GM19324 (cell line): Measurements from ENCODE around the gene GAPDH.
"Not testable (repeated sequence)": the region's sequence is repeated elsewhere in the genome, so short reads cannot be mapped to it uniquely, and the experiment has no call there.

Experiments used
- ATAC-seq: cut with Tn5 transposase; IDR thresholded peaks from one replicate; pipeline ENCODE4 v1.9.1; 2021; ENCODE audit warnings: mild to moderate bottlenecking, moderate library complexity; ENCODE audit not compliant: unreplicated experiment, low FRiP score

The GAPDH gene

DNA sequence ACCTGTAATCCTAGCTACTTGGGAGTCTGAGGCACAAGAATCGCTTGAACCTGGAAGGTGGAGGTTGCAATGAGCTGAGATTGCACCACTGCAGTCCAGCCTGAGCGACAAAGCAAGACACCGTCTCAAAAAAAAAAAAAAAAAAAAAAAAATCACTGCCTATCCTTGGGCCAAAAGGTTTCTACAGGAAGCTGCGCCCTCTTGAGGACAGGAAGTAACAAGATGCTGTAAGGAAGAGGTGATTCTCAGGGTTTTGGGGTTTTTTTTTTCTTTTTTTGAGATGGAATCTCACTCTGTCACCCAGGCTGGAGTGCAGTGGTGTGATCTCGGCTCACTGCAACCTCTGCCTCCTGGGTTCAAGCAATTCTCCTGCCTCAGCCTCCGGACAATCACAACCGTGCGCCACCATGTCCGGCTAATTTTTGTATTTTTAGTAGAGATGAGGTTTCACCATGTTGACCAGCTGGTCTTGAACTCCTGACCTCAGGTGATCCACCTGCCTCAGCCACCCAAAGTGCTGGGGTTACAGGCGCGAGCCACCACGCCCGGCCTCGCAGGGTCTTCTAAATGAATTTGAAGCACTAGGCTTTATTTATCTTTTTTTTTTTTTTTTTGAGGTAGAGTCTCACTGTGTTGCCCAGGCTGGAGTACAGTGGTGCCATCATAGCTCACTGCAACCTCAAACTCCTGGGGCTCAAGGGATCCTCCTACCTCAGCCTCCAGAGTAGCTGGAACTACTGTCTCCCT, 23.9 kb downstream of the GAPDH start:
- ATAC-seq, result not testable (repeated sequence)

DNA sequence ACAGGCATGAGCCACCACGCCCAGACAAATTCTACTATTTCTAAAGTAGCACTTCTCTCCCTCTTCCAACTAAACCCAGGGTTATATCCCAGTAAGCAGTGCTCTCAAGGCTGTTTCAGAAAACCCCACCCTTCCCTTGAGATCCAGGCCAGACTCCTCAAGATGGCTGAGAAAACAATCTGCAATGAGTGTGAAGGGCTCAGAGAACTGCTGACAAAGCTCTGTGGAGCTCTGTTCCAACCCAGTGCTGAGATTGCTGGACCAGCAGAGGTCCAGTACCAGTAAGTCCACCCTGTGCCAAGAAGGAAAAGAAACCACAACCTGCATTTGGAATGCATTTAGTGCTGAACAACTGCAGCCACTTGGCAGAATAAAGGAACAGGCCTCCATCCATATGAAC, 25.2 kb downstream of the GAPDH start:
- ATAC-seq, result no peak

DNA sequence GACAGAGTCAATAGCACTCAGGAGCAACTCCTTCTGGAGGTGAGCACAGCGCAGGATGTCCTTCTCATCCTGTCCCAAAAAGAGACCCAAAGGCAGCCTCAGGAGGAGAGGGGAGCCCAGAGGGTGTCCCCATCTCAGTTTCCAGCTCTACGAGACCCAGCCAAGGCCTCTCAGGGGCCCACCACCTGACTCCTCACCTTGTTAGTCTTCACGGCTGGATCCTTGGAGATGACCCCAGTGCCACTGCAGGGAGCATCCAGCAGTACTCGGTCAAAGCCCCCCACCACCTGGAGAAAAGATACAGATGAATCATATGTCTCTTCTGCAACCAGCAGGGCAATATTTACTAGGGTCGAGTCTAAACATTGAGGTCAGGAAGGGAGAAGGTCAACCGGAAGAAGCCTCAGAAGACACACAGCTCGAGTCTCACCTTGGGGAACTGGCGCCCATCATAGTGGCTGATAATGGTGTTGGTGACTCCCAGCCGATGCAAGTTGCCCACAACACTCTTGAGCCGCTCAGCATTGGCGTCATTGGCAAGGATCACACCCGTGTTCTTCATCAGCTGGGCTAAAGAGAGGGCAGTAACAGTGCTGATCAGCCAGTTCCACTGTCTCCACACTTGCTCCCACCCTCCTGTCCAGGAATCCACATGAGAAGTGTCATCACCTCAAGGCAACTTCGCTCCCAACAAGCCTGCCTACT, 26.3 kb downstream of the GAPDH start:
- ATAC-seq, result no peak

DNA sequence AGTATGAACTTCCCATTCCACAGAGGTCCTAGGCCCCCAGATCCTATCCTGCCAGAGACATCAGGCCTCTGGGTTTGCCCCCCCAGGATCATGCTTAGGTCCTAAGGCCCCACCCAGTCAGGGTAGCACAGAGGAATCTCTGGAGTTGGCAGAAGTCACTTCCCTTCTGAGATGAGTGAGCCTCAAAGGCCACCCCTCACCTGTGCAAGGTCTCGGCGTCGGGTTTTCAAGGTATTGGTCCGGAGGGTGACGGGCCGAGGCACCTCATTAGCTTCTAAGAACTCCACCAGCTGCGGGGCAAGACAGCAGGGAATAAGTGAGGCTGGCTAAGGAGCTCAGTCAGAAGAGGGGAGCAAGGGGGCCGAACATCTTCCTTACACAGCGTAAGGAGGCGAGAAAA, 28.6 kb downstream of the GAPDH start:
- no peak for ATAC-seq

DNA sequence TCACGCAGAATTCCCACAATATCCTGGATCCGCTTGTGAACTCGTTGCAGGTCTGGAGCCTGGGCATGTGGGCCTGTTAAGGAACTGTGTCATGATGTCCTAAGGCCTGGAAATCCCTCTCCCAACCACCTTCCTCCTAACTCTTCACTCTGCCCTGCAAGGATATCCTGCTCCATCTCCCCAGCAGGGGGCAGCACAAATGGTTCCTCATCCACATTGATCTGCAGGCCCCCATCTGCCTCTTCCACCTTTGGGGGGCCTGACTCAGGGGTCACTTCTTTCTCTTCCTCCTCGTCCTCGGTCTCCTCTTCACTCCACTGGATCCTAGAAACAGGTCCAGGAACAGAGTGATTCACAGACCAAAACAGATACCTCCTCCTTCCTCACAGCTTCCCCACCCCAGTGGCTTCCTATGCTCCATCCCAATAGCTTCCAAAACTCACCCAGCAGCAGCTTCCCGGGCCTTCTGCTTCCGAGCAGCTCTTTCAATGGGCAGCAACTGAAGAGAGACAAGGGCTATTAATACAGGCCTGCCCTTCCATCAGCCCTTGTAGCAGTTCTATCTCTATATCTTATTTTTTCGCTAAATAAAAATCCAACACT, 29.2 kb downstream of the GAPDH start:
- ATAC-seq, result no peak

DNA sequence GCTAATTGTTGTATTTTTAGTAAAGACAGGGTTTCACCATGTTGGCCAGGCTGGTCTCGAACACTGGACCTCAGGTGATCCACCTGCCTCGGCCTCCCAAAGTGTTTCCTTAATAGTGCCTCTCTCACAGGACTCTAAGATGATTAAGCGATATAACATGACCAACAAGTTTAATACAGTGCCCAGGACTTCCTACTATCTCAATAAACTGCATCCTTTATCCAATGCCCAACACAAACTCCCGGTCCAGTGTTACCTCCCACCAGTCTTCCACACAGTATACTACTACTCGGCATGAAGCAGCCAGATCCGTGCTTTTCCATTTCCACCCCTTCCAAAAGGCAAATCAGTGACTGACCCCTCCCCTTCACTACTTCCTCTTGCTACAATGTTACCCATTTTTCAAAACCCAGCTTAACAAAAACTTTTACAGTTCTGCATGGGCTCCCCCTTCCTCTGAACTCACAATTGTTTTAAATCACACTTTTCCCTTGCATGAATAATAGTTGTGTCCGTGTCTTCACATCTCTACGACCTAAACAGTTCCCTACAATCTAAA, 32.9 kb downstream of the GAPDH start:
- ATAC-seq, result no peak

DNA sequence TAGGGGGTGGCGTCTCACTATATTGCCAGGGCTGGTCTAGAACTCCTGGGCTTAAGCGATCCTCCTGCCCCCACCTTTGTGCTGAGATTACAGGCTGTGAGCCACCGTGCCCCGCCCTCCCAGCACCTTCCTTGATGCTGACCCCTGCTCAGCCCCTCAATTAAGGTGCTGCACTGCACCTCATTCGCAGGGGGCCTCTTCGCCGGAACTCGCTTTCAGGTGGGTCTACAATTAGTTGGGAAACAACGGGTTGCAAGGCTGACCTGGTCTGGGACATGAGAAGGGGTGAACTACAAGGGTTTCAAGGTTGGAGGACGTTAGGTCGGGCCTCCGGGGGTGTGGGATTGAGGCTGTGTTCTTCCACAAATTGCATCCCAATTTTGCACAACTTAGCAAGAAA, 35.0 kb downstream of the GAPDH start:
- ATAC-seq, result no peak

DNA sequence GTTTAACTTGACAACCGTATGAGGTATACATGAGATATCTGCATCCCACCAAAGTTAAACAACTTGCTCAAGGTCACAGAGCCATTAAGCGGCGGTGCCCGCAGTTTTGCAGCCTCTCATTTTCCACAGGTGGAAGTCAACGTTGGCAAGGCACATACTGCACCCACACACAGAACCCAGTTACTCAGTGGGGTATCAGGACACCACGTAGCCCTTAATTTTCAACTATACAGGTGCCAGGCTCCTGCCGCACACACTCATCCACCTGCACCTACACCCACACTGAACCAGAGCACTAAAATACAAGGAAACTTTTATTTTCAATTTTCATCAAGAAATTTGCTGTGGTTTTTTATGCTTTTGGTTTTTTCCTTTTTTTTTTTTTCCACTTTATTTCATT, 35.5 kb downstream of the GAPDH start:
- ATAC-seq, result no peak

DNA sequence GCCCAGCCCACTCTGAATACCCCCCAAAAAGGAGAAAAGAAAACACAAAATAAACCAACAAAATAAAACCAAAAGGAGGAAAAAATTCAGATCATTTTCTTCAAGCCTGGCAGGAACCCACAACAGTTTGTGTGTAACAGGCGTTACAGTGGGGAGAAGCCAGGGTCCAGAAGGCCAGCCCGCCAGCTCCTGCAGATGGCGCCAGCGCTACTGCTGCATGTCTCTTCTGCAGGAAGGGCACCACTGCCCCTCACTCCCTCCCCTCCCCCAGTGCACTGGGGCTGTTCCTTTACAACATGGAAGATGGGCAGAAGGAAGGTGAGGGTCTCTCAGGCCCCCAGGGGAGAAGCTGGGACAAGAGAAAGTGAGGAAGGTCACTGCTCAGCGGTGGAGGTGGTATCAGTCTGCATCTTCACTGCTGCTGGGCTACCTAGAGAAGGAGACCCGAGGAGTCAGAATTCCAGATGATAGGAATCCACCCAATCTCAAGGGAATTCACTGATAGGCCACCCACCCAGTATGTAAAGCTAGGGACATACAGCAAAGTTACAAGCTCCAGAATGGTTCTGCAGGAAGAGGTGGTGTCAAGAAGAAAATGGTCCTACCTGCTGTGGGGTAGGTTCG, 36.1 kb downstream of the GAPDH start:
- no peak for ATAC-seq

DNA sequence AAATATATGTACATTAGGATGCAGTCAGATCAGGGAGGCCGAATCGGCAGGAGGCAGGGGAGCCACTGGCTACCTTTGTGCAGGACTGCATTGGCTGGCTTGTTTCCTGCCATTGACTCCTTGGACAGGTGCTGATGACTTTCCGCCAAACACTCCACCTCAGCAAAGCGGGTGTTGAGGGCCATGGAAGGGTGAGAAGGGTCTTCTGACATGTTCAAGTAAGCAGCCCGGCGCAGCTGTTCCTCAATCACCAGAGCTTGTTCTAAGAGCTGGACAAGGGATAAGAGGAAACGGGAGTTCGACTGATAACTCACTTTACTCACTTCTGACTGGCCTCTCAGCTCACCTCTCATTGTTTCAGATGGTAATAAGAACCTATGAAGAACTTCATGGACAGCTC, 38.7 kb downstream of the GAPDH start:
- no peak for ATAC-seq

DNA sequence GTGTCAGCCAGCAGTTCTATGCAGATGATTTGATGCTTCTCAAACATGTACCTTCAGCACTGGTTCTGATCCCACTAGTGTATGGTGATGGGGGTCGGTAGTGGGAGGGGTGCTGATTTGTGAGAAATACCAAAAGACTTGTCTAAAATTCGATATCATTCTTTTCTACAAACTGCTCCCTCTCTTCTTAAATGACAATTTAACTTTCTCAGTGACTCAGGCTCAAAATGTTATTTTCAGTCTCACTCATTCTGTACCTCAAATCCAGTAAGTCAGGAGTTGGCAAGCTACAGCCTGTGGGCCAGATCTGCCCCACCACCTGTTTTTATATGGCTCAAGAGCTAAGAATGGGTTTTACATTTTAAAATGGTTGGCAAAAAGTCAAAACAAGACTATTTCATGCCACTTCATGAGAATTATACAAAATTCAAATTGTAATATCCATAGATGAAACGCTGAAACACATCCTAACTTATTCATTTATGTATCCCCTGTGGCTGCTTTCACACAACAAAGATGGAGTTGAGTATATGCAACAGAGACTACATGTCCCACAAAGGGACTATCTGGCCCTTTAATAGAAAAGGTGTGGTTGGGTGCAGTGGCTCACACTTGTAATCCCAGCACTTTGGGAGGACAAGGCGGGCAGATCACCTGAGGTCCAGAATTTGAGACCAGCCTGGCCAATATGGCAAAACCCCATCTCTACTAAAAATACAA, 40.4 kb downstream of the GAPDH start:
- no peak for ATAC-seq

DNA sequence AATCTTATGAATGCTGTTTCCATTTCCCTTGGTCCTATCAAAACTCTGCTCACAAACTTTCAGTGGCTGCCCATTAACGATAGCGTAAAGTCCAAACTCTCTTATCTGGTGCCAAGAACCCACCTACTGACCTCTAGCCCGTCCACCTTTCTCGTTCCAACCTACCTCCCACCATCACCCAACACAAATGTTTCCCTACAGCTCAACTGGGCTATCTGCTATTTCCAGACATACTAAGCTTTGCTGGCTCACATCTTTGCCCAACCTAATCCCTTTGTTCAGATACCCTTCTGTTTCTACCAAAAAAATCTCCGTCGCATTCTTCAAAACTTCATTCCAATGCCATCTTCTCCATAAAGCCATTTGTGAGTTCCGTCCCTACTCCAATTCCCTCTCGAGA, 41.3 kb downstream of the GAPDH start:
- no peak for ATAC-seq

DNA sequence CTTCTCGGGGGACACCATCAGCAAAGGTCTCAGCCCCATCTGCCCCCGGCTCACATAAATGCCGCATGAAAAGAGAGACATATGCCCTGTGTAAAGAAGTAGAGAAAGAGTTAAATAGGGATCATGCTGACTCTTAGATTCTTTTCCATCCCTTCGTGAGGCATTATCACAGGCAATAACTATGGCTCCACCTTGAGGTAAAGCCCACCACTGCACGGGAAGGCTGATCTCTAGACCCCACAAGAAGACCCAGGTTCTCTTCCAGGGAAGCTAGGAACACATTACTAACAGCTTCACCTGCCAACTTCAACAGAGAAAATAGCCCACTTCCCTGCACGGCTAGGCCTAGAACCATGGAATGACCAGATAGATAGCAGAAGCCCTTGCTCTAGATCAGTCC, 47.9 kb downstream of the GAPDH start:
- ATAC-seq, result no peak

DNA sequence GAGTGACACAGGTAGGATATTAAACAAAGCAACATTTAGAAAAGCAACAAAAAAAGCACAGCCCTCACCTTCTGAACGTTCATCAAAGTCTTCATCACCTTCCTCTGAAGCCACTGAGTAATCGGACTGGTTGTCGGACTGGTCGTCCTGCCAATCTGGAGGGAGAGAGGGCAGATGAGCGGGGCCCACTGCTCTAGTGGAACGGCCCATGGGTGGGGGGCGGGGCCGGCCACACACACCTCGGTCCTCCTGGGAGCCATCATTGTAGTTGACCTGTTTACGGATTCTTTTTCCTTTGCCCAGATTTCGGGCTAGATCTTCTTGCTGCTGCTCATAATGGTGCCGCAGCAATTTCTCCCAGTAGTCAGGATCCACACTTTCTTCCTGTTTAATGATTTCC, 48.6 kb downstream of the GAPDH start:
- no peak for ATAC-seq

DNA sequence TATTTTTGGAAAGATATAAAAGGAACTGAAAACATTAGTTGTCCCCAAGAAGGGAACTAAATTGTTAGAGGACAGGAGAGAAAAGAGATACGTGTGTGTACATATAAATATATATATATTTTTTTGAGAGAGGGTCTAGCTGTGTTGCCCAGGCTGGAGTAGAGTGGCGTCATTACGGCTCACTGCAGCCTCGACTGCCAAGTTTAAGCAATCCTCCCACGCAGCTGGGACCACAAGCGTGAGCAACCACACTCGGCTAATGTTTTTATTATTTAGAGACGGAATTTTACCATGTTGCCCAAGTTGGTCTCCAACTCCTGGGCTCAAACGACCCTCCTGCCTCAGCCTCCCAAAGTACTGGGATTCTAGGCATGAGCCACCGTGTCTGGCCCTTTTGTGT, 50.0 kb downstream of the GAPDH start:
- no peak for ATAC-seq

DNA sequence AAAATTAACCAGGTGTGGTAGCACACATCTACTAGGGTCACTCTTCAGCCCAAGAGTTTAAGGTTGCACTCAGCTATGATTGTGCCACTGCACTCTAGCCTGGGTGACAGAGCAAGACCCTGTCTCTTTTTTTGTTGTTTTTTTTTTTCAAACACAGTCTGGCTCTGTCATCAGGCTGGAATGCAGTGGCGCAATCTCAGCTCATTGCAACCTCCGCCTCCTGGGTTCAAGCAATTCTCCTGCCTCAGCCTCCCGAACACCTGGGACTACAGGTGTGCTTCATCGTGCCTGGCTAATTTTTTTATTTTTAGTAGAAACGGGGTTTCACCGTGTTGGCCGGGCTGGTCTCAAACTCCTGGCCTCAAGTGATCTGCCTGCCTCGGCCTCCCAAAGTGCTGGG, 52.3 kb downstream of the GAPDH start:
- not testable (repeated sequence) for ATAC-seq
